ENCODE measurements around the gene MTARC1. TPM values are rescaled to one million over a fixed set of nuclear protein-coding genes. Genes with fewer than 3 reads are reported as not detected.

The MTARC1 gene
- polyA plus RNA-seq, 4 donors = 5.4 to 41.3 (median 14.5) TPM

GRCh38 chr1:220834155-220834870, 47.6 kb downstream of the MTARC1 start:
- DNase-seq = no peak
- no peaks in the 10 kb centered on the region for H3K36me3 ChIP-seq (ENCODE audit: control insufficient read depth in 3 of 3, insufficient read depth in 2 of 3, low read depth in 1 of 3, low read length in 3 of 3)
- no peaks in the 10 kb centered on the region for H3K4me1 ChIP-seq (ENCODE audit: control insufficient read depth in 3 of 3, insufficient read depth in 2 of 3, low read depth in 1 of 3, low read length in 2 of 3)
- peaks cover 0 to 6% of the 10 kb centered on the region in 2 donors for H3K9me3 ChIP-seq (ENCODE audit: control insufficient read depth in 2 of 2, insufficient read depth in 1 of 2, low read depth in 1 of 2, low read length in 1 of 2)
- H3K4me3 ChIP-seq (ENCODE audit: low read depth in 1 of 3, low read length in 3 of 3) = no peak overlapping the region
- WGBS, 3 donors = 87 to 91% (median 89%) methylated on average over 4 of the region's 4 CpGs
- no peak overlapping the region for H3K27ac ChIP-seq (ENCODE audit: low read depth in 1 of 3, low read length in 2 of 3)
- no peak for FAIRE-seq
- no peaks in the 10 kb centered on the region for H3K27me3 ChIP-seq (ENCODE audit: control insufficient read depth in 3 of 3, insufficient read depth in 3 of 3, low read length in 3 of 3)

Other genes with a start within 250 kb of the MTARC1 start
- 100 to 1,000 TPM in 3 of 4 donors, 10 to 100 TPM in 1; 60.5 to 456 (median 232) TPM for gene C1orf115, start 96.5 kb upstream of the MTARC1 start, polyA plus RNA-seq
- 10 to 100 TPM; 31.8 to 93.5 (median 83.3) TPM for gene MTARC2, start 38.6 kb upstream of the MTARC1 start, polyA plus RNA-seq
- gene HLX, start 92.5 kb downstream of the MTARC1 start, polyA plus RNA-seq = 1 to 10 TPM in 3 of 4 donors, under 1 TPM in 1; 0.45 to 8.7 (median 4.3) TPM